ENCODE results near the gene ATP5ME.
A peak's percentile ranks its signal among the peaks of the same experiment; 100 is the strongest.
"Not testable (repeated sequence)": the region's sequence is repeated elsewhere in the genome, so short reads cannot be mapped to it uniquely, and the experiment has no call there.

Gene ATP5ME

GRCh38 chr4:674172-675035, at the start of gene ATP5ME, which contains the start of gene MYL5:
Gene ATP5ME, minus strand, starts transcription at chr4:674276. Its CDS starts 29 bp downstream, at chr4:674247.
Gene MYL5, plus strand, starts transcription at chr4:674542. Its CDS starts 3,485 bp downstream, at chr4:678027.
- DNase-seq = peak; percentile 98

GRCh38 chr4:722851-723360, 48.8 kb upstream of the ATP5ME start:
- DNase-seq = no peak

GRCh38 chr4:722169-722725, 48.2 kb upstream of the ATP5ME start:
- DNase-seq = no peak

DNA sequence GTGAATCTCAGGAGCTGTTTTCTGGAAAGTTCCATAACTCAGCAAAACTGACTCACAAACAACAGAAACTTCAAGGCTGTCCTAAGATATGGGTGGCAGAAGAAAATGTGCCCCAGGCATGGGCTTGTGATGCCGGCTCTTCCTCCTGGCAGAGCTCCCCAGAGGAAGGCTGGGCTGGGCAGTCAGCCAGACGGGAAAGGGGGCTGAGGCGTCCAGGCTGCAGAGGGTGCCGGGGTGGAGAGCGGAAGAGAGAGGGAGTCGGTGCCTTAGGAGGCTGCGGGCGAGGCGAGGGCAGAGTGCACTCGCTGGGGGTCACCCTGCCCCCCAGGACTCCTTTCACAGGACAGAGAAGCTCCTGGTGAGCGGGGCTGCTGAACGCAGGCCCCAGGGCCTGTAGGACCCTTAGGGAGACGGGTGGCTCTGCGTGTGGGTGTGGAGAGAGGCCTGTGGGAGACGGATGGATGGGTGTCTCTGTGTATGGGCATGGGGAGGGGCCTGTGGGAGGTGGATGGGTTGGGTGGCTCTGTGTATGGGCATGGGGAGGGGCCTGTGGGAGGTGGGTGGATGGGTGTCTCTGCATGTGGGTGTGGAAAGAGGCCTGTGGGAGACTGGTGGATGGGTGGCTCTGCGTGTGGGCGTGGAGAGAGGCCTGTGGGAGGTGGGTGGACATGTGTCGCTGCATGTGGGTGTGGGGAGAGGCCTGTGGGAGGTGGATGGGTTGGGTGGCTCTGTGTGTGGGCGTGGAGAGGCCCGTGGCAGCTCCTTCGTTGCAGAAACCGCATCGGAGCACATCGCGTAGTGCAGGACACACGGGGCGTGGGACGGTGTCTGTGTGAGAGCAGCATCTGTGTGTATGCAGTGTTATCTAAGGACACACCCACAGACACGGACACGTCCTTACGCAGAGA, 47.4 kb upstream of the ATP5ME start:
- DNase-seq = no peak

DNA sequence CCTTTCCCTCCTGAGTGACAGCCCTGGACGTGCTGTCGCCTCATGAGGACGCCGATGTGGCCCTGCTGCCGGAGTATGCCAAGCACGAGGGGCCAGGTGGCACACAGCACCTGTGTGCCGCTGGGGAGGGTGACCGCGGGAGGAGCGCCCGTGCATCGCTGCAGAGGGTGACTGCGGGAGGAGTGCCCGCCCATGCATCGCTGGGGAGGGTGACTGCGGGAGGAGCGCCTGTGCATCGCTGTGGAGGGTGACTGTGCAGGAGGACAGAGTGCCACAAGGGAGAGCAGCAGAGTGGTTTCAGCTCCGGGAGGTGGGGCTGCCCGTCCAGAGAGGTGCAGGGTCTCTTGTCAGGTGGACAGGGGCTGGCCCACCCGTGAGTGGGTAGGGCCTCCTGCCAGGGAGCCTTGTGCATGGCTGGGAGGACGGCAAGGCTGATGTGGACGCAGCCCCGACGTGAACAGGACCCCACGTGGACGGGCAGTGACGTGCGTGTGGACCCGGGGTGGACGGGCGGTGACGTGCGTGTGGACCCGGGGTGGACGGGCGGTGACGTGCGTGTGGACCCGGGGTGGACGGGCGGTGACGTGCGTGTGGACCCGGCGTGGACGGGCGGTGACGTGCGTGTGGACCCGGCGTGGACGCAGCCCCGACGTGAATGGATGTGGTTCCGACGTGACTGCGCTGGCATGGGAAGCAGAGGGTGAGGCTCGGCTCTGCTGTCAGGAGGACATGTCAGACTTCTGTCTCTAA, 46.2 kb upstream of the ATP5ME start:
- no peak for DNase-seq

DNA sequence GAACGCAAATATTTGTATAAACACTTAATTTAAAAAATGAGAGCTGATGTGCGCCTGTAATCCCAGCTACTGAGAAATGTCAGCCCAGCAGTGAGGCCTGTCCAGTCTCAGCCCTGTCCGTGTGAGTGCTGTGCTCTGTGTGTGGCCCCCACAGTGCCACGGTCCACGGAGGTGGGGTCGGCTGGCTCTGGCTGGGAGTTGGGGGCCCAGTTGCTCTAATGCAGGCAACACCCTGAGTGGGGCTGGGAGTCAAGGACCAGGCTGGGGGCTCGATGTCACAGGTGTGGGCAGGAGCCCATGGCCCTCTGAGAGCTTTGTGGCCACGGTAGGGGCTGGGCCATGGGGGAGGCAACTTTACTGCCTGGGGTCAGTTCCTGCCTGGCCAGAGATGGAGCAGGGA, 44.4 kb upstream of the ATP5ME start:
- no peak for DNase-seq

DNA sequence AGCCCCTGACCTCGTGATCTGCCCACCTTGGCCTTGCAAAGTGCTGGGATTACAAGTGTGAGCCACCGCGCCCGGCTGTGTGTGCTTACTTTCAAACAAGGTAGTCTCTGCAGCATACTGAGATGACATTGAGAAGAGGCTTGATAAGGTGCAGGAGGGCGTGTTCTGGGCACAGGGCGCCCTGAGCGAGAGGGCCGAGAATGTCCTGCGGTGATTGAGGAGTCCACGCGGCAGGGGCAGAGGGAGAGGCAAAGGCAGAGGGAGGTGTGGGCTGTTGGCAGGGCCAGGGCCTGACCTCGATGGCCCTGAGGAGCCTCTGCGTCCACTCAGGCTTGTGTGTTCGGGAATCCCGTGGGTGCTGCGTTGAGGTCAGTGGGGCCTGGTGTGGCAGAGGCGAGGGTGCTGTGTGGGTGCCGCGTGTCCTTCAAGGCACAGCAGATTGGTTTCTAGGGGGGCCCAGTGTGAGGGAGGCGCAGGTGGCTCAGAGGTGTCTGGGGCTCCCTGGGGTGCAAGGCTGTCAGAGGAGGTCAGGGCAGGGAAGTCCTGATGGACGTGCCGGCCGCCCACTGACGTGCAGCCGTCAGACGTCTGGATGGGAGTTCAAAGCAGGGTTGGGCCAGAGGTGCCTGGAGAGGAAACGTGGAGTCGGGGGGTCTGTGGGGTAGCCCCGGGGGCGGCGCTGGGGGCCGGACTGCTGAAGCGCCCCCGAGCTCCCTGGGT, 43.7 kb upstream of the ATP5ME start:
- DNase-seq = no peak

DNA sequence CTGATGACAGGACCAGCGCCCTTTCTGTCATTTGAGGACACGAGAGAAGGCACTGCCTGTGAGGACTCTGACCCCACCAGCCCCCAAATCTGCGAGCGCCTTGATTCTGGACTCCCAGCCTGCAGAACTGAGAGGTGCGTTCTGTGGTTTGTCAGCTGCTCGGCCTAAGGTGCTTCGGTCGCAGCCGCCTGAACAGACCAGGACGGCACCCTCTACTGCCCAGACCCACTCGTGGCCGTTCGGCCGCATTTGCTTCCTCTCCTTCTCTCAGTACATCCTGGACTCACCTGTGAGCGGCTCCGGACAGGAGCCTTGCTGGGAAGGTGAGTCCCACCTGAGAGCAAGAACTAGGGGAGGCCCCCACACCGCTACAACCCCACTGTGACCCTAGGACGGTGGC, 40.0 kb upstream of the ATP5ME start:
- no peak for DNase-seq

- DNase-seq = no peak
Observed at GRCh38 chr4:712916-713632, 39.0 kb upstream of the ATP5ME start.

DNA sequence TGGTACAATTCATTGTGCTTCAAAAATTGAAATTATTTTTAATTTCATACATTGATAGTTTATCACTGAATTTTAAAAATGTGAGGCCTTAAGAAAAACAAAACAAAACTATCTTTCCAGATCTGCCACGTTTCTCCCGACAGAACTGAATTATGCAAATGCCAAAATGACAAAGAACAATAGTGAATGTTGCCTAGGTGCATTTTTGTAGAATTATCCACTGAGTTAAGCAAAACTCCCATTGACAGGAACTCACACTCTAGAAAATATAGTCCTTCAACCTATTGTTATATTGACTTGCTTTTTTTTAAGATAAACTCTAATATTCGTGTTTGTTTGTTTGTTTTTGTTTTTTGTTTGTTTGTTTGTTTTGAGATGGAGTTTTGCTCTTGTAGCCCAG, 38.0 kb upstream of the ATP5ME start:
- no peak for DNase-seq

DNA sequence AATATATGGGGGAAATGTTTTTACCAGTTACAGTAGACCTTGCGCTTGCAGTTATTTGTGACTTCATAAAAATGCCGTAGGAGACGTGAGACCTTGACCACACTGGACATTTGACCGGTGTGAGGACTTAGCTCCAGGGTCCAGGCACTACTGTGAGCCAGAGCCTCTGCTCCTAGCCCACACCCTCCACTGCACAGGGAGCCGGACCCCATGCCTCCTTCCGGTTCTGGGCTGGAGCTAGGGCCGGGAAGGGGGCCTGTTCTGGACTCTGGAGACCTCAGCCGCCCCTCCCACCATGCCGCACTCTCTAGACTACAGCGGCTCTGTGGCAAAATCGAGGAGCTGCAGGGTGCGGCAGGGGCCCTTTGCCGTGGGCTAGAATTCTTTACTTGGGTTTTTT, 36.8 kb upstream of the ATP5ME start:
- DNase-seq = no peak

GRCh38 chr4:710116-710515, 36.0 kb upstream of the ATP5ME start:
- DNase-seq = no peak

DNA sequence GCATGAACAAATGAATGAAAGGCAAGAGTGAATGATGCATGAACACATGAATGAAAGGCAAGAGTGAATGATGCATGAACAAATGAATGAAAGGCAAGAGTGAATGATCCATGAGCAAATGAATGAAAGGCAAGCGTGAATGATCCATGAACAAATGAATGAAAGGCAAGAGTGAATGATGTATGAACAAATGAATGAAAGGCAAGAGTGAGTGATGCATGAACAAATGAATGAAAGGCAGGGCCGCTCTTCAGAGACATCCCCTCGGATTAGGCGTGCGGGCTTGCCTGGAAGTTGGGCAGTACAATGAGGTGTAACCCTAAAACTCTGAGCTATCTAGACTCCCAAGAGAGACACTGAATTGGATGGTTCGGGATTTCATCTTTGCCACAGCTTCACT, 35.3 kb upstream of the ATP5ME start:
- DNase-seq = no peak

- DNase-seq = no peak
Observed at GRCh38 chr4:708631-708933, 34.5 kb upstream of the ATP5ME start.

DNA sequence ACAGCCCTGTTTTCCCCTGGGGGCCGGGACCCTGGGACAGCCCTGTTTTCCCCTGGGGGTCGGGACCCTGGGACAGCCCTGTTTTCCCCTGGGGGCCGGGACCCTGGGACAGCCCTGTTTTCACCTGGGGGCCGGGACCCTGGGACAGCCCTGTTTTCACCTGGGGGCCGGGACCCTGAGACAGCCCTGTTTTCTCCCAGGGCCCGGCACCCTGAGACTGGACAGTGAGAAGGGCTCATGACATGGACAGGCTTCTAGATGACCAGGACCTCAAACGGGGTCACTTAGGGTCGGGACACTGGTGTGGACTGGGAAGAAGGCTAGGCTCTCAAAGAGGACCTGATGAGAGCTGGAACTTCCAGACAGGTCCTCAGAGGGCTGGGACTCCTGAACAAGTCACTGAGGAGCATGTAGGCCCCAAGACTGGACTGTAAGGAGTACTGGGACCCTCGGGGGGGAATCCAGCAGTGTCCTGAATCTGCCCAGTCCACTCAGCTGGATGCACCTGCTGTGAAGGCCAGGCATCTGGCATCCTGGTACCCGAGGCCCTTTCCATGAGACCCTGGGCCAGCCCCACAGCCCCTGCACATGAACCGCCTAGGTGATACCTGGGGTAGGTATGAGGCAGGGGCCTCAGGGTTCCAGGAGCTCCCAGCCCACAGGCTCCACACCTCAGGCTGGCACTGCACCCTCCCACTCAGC, 34.0 kb upstream of the ATP5ME start:
- no peak for DNase-seq

- no peak for DNase-seq
Observed at GRCh38 chr4:706834-707598, 32.9 kb upstream of the ATP5ME start.

GRCh38 chr4:706083-706633, 32.1 kb upstream of the ATP5ME start:
- not testable (repeated sequence) for DNase-seq

DNA sequence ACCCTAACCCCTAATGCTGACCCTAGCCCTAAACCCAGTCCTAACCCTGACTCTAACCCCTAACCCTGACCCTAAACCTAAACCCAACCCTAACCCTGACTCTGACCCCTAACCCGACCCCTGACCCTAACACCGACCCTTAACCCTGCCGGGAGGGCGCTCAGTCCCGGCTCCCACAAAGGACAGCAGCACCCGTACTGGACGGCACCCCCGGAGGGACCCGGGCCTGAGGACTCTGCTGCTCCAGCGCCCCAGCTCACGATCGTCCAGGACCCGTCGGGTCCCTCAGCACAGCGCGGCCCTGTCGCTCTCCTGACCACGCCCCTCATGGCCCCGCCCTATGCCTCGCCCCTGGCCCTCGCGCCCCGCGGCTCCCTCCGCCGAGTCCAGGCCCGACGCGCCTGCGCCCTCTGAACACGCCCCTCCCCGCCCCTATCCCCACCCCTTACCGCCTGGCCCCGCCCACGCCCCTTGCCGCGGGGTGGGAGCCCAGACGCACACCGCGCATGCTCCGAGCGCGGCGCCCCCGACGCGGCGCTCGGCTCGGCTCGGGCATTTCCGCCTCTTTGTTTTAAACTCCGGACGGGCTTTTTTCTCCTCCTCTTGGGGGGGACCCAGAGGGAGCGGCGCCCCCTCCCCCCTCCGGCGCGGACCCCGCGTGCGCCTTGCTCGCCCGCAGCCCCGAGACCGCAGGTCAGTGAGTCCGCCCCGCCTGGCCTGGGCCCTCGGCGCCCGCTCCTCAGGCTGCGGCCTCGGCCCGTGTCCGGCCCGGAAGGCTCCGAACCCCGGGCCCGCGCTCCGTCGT, 31.4 kb upstream of the ATP5ME start, which contains the start of gene PCGF3:
PCGF3 (plus strand) TSS at position 555 of the 805 bp plus-strand sequence. CDS start 27,849 bp downstream, outside the sequence.
- DNase-seq = peak; percentile 99

- no peak for DNase-seq
Observed at GRCh38 chr4:704971-705277, 30.8 kb upstream of the ATP5ME start.

All from activated CD4-positive, alpha-beta T cell treated with anti-CD3 and anti-CD28 coated beads for 48 hours (primary cell).